OCI-LY7 (cell line): ENCODE measurements around the gene TMIGD2.

Experiments used
- CTCF ChIP-seq: fragments of 200-600 bp; sonication (generic); conservative IDR thresholded peaks from 2 replicates; pipeline ENCODE4 v1.5.1; 2014; ENCODE audit warnings: mild to moderate bottlenecking, antibody characterized with exemption, low read length, moderate library complexity, mixed read lengths
- EZH2phosphoT487 ChIP-seq: fragments of 200-600 bp; sonication (generic); IDR thresholded peaks from 2 replicates; pipeline ENCODE4 v1.6.1; 2018; ENCODE audit warnings: low read depth, borderline replicate concordance, mild to moderate bottlenecking, mixed run types, antibody characterized with exemption, low read length, moderate library complexity, mixed read lengths

DNA sequence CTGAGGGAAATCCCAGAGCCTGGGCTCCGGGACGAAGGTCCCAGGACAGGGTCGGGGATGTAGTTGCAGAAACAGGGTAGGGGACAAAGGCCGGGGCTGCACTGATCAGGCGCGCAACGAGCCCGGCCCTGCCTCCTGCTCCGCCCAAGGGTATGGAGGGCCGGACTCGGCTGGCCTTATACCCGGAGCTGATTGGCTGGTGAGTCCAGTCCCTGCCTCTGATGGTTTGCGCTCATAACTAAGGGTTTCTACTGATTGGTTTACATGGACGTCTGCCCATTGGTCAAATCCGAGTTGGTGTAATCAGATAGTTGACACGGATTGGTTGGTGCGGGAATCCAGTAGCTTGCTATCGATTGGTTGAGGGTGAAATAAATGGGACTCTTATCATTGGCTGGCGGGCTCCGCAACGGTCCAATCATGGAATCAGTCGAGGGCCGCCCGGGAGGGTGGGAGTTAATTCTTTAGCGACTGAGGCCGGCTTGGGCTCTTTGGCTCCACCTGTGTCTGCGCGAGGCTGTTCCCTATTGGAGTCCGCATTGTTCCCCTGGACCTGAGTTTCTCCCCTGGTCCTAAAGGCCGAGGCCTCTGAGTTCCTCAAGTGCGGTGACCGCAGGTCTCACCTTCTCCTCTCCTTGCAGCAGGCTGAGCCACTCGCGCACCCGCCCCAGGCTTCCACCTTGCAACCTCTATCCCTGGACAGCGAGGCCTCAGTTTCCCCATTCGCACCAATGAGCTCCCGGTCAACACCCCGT lies 40.6 kb upstream of the TMIGD2 start:
- TF ChIP-seq CTCF: peak; percentile 49
- no peak for TF ChIP-seq EZH2phosphoT487
